SU-DHL-6 (cell line): ENCODE results near the gene MBTD1.

Source experiments
- H2AFZ ChIP-seq: fragments of 200-600 bp; sonication (generic); 2 replicates; pipeline ENCODE4 v1.6.1; 2014; ENCODE audit warnings: low read depth, mild to moderate bottlenecking, moderate library complexity, mixed read lengths, antibody characterized with exemption, low read length; ENCODE audit not compliant: severe bottlenecking
- H3F3A ChIP-seq: fragments of 200-600 bp; shearing (Covaris generic); 2 replicates; pipeline ENCODE4 v1.6.0; 2016; ENCODE audit warnings: antibody characterized with exemption, mild to moderate bottlenecking; ENCODE audit not compliant: insufficient read depth
- H3K27ac ChIP-seq: fragments of 200-600 bp; sonication (generic); 2 replicates; pipeline ENCODE4 v1.5.1; 2016; ENCODE audit warnings: low read depth, mild to moderate bottlenecking, low read length, moderate library complexity, mixed read lengths
- H3K27me3 ChIP-seq: fragments of 200-600 bp; sonication (generic), shearing (Covaris generic); 2 replicates; pipeline ENCODE4 v1.6.0; 2014; ENCODE audit warnings: mild to moderate bottlenecking, low read length
- H3K36me3 ChIP-seq: fragments of 200-600 bp; sonication (generic); 2 replicates; pipeline ENCODE4 v1.6.1; 2014; ENCODE audit warnings: mild to moderate bottlenecking, low read length, mixed read lengths
- H3K4me2 ChIP-seq: fragments of 300-600, 200-600 bp; shearing (Covaris generic), sonication (generic); 2 replicates; pipeline ENCODE4 v1.6.0; 2014; ENCODE audit warnings: low read length, low read depth, mild to moderate bottlenecking; ENCODE audit not compliant: poor library complexity, severe bottlenecking
- H3K4me3 ChIP-seq: fragments of 200-600 bp; sonication (generic); 2 replicates; pipeline ENCODE4 v1.5.1; 2014; ENCODE audit warnings: antibody characterized with exemption, low read length, mild to moderate bottlenecking, mixed read lengths; ENCODE audit not compliant: insufficient read depth, poor library complexity, severe bottlenecking
- H3K79me2 ChIP-seq: fragments of 200-600 bp; sonication (generic); 2 replicates; pipeline ENCODE4 v1.6.1; 2014; ENCODE audit warnings: mild to moderate bottlenecking, low read length, moderate library complexity; ENCODE audit not compliant: insufficient read depth
- H3K9ac ChIP-seq: fragments of 200-600 bp; sonication (generic); 2 replicates; pipeline ENCODE4 v1.7.0; 2014; ENCODE audit warnings: mild to moderate bottlenecking, low read length
- H3K9me2 ChIP-seq: fragments of 200-600 bp; sonication (generic); replicated peaks from 2 replicates; pipeline ENCODE4 v1.6.1; 2014; ENCODE audit warnings: low read length; ENCODE audit not compliant: insufficient read depth
- H3K9me3 ChIP-seq: fragments of 200-600 bp; sonication (generic); 2 replicates; pipeline ENCODE4 v1.6.1; 2014; ENCODE audit warnings: low read length, mixed read lengths; ENCODE audit not compliant: insufficient read depth
- H4K20me1 ChIP-seq: fragments of 200-600 bp; sonication (generic); 2 replicates; pipeline ENCODE4 v1.6.1; 2014; ENCODE audit warnings: low read depth, mild to moderate bottlenecking, antibody characterized with exemption, low read length, moderate library complexity, mixed read lengths
- EZH2phosphoT487 ChIP-seq: fragments of 200-600 bp; sonication (generic), shearing (Covaris generic); conservative IDR thresholded peaks from 2 replicates; pipeline ENCODE4 v1.6.1; 2018; ENCODE audit warnings: mild to moderate bottlenecking, antibody characterized with exemption, low read length, moderate library complexity, mixed read lengths
- TF ChIP-seq, protein P1 (sequence below): fragments of 200-600 bp; sonication (generic); IDR thresholded peaks from one replicate; pipeline ENCODE4 v1.5.1; 2017; ENCODE audit warnings: antibody characterized with exemption, mild to moderate bottlenecking, low read length, moderate library complexity; ENCODE audit not compliant: insufficient read depth, poor library complexity, severe bottlenecking

The MBTD1 gene

DNA sequence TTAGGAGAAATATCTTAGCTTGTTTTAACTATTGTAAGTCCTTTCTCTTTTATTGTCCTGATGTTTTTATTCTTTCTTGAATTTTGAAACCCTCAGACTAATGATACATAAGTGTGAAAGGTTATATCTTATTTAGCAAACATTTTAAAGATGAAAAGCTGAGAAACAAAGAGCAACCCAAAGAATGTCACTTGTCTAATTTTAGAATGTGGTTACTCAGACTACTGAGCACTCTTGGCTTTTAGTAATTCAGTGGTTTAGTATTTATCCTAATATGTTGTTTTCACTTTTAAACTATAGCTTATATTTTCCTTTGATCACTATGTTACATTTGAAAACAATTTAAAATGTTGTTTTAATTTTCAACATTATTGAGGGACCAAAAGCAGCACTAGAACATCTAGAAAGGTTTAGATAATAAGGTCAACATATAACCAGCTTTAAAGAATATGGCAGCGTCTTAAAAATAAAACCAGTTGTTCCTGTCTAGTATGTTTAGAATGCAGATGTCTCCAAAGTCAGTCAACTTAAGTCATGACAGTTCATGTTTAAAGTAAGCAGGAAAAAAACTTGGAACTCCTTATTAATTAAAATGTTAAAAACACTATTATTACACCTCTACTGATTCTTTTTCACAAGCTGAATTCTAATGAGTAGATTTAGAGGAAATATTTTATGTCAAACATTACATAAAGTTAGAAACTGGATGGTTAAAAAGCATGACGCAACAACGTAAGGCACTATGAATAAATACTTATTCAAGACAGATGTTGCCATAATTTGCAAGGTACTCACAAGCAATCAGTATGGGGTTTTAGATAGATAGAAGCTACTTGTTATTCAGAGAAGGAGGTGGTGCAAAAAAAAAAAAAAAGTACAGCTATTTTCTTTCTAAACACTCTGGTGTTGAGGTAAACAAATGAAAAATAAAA is 2.4 kb downstream of the MBTD1 start:
- Histone ChIP-seq H3K9me3 (no peaks in the 10 kb centered on the region), H2AFZ (no peak overlapping the region), H3K27ac (peak overlapping the region; percentile 51), H3K9me2 (no peaks in the 10 kb centered on the region), H3K27me3 (no peaks in the 10 kb centered on the region), H3F3A (peaks cover 8% of the 10 kb centered on the region; the same call in 1 of the 2 replicates), H3K4me3 (peak overlapping the region; percentile 81), H4K20me1 (no peaks in the 10 kb centered on the region; the same call in 1 of the 2 replicates), H3K36me3 (peaks cover 11% of the 10 kb centered on the region; the same call in 1 of the 2 replicates), H3K4me2 (peak overlapping the region; percentile 73), H3K9ac (peak overlapping the region; percentile 86), H3K79me2 (peaks cover 94% of the 10 kb centered on the region)
- TF ChIP-seq EZH2phosphoT487, result no peak
- TF ChIP-seq, protein P1, sequence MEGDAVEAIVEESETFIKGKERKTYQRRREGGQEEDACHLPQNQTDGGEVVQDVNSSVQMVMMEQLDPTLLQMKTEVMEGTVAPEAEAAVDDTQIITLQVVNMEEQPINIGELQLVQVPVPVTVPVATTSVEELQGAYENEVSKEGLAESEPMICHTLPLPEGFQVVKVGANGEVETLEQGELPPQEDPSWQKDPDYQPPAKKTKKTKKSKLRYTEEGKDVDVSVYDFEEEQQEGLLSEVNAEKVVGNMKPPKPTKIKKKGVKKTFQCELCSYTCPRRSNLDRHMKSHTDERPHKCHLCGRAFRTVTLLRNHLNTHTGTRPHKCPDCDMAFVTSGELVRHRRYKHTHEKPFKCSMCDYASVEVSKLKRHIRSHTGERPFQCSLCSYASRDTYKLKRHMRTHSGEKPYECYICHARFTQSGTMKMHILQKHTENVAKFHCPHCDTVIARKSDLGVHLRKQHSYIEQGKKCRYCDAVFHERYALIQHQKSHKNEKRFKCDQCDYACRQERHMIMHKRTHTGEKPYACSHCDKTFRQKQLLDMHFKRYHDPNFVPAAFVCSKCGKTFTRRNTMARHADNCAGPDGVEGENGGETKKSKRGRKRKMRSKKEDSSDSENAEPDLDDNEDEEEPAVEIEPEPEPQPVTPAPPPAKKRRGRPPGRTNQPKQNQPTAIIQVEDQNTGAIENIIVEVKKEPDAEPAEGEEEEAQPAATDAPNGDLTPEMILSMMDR, result no peak

DNA sequence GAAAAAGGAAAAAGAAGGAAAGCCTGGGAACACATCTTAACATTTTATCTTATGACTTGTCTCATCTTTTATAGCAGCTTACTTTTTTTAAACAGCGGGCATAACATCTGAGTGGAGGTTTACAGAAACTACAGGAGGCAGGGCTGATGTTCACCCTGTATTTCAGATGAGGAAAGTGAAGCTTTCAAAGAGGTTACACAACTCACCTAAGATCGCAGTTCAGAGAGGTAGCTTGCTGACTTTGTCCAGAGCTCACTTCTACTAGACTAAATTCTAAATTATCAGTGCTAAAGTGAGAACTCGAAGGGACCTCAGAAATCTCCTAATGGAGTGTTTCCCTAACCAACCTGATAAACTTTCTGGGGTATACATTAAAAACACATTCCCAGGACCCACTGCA is 3.7 kb downstream of the MBTD1 start:
- H3K27me3 ChIP-seq, result no peaks in the 10 kb centered on the region
- peaks cover 11% of the 10 kb centered on the region; the same call in 1 of the 2 replicates for H3K36me3 ChIP-seq
- H3K4me3 ChIP-seq, result no peak overlapping the region
- H4K20me1 ChIP-seq, result no peaks in the 10 kb centered on the region; the same call in 1 of the 2 replicates
- H3F3A ChIP-seq, result peaks cover 8% of the 10 kb centered on the region; the same call in 1 of the 2 replicates
- H3K9ac ChIP-seq, result no peak overlapping the region
- H2AFZ ChIP-seq, result no peak overlapping the region
- no peaks in the 10 kb centered on the region for H3K9me2 ChIP-seq
- TF ChIP-seq, protein P1, result no peak
- no peak for TF ChIP-seq EZH2phosphoT487
- no peak overlapping the region for H3K27ac ChIP-seq
- H3K79me2 ChIP-seq, result peaks cover 89% of the 10 kb centered on the region
- H3K4me2 ChIP-seq, result no peak overlapping the region
- H3K9me3 ChIP-seq, result no peaks in the 10 kb centered on the region

DNA sequence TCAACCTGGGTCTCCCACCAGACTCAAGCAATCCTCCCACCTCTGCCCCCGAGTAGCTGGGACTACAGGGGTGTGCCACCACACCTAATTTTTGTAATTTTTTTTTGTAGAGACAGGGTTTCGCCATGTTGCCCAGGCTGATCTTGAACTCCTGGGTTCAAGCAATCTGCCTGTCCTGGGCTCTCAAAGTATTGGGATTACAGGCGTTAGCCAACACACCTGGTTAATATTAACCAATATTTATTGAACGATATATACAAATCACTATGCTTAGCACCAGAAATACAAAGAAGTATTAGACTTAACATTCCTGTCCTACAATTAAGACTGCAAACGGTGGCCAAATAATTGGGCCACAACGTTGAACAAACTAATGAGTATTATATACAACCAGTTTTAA is 4.2 kb downstream of the MBTD1 start:
- Histone ChIP-seq H2AFZ (no peak overlapping the region), H3K36me3 (peaks cover 11% of the 10 kb centered on the region; the same call in 1 of the 2 replicates), H3K27ac (no peak overlapping the region), H3K9me2 (no peaks in the 10 kb centered on the region), H3K79me2 (peaks cover 85% of the 10 kb centered on the region), H3K9me3 (no peaks in the 10 kb centered on the region), H3K27me3 (no peaks in the 10 kb centered on the region), H3F3A (peaks cover 8% of the 10 kb centered on the region; the same call in 1 of the 2 replicates), H3K4me2 (no peak overlapping the region), H3K9ac (no peak overlapping the region), H3K4me3 (no peak overlapping the region), H4K20me1 (no peaks in the 10 kb centered on the region; the same call in 1 of the 2 replicates)
- no peak for TF ChIP-seq EZH2phosphoT487
- TF ChIP-seq, protein P1, result no peak
